ENCODE measurements around the gene ZBTB8A. TPM values are rescaled to one million over a fixed set of nuclear protein-coding genes. Genes with fewer than 3 reads are reported as not detected.

ZBTB8A gene
- total RNA-seq, 1 donor from 2014 or later: 10.1 TPM

DNA sequence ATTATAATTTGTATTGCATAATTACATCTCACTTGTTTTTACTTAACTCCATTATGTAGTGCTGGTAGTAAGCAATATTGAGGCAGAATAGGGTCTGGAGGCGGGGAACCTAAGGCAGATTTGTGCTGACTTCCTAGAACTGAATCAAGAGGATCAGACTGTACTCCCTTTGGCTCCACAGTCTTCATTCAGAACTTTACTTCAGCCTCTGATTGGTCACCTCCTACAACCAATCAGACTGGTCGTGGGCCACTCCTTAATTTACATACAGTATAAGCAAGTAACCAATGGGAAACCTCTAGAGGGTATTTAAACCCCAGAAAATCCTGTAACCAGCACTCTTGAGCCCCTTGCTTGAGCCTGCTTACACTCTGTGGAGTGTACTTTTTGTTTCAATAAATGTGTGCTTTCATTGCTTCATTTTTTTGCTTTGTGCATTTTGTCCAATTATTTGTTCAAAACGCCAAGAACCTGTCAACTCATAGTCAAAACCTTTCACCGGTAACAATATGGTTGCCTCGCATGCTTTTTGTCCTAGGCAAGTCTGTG is 79.5 kb downstream of the ZBTB8A start:
- no peak for DNase-seq (ENCODE audit: extremely low spot score in 2 of 2)
- TF ChIP-seq POLR2AphosphoS5 (IDR thresholded peaks at IDR 0.05; ENCODE audit: insufficient read depth in 1 of 2, low read depth in 1 of 2): no peak
- TF ChIP-seq POLR2A (IDR thresholded peaks at IDR 0.05): no peak
- TF ChIP-seq, protein P1, sequence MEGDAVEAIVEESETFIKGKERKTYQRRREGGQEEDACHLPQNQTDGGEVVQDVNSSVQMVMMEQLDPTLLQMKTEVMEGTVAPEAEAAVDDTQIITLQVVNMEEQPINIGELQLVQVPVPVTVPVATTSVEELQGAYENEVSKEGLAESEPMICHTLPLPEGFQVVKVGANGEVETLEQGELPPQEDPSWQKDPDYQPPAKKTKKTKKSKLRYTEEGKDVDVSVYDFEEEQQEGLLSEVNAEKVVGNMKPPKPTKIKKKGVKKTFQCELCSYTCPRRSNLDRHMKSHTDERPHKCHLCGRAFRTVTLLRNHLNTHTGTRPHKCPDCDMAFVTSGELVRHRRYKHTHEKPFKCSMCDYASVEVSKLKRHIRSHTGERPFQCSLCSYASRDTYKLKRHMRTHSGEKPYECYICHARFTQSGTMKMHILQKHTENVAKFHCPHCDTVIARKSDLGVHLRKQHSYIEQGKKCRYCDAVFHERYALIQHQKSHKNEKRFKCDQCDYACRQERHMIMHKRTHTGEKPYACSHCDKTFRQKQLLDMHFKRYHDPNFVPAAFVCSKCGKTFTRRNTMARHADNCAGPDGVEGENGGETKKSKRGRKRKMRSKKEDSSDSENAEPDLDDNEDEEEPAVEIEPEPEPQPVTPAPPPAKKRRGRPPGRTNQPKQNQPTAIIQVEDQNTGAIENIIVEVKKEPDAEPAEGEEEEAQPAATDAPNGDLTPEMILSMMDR (IDR thresholded peaks at IDR 0.05): no peak
- intact Hi-C loops (cut with DNase I): no loop called here
- no peaks in the 10 kb centered on the region for H3K27me3 ChIP-seq
- no peaks in the 10 kb centered on the region for H3K36me3 ChIP-seq
- no peaks in the 10 kb centered on the region for H3K9me3 ChIP-seq
- no peak overlapping the region for H3K4me3 ChIP-seq
- H3K4me1 ChIP-seq: no peaks in the 10 kb centered on the region
- no peak overlapping the region for H3K27ac ChIP-seq

DNA sequence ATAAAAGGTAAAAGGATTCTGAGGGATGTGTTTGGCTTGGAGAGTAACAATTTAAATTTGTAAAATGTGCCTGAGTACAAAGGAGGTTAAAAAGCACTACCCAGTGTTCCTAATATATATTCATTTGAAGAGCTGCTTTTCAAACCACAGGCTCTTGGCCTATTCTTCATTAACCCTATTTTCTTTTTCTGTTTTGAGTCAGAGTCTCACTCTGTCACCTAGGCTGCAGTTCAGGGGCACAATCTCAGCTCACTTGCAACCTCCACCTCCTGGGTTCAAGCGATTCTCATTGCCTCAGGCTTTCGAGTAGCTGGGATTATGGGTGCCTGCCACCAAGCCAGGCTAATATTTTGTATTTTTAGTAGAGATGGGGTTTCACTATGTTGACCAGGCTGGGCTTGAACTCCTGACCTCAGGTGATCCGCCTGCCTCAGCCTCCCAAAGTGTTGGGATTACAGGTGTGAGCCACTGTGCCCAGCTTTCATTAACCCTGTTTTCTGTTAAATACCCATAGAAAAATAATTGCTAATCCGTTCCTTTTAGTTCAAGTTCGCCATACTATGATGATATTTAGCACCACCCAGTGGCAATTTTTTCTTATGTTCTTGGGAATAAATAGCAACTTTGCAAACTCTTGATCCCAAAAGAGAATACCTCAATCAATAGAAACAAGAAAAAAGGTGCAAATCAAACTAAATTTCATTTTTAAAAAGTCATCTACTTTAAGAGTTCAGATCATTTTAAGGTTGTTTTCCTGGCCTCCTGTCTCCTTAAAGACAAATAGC is 80.7 kb downstream of the ZBTB8A start:
- H3K27me3 ChIP-seq: no peaks in the 10 kb centered on the region
- H3K36me3 ChIP-seq: no peaks in the 10 kb centered on the region
- no peak overlapping the region for H3K27ac ChIP-seq
- no peak for DNase-seq (ENCODE audit: extremely low spot score in 2 of 2)
- H3K9me3 ChIP-seq: no peaks in the 10 kb centered on the region
- intact Hi-C loops (cut with DNase I): no loop called here
- no peaks in the 10 kb centered on the region for H3K4me1 ChIP-seq
- H3K4me3 ChIP-seq: no peak overlapping the region
- TF ChIP-seq POLR2AphosphoS5 (IDR thresholded peaks at IDR 0.05; ENCODE audit: insufficient read depth in 1 of 2, low read depth in 1 of 2) (no peak), POLR2A (IDR thresholded peaks at IDR 0.05) (no peak)
- TF ChIP-seq, protein P1 (IDR thresholded peaks at IDR 0.05): no peak

DNA sequence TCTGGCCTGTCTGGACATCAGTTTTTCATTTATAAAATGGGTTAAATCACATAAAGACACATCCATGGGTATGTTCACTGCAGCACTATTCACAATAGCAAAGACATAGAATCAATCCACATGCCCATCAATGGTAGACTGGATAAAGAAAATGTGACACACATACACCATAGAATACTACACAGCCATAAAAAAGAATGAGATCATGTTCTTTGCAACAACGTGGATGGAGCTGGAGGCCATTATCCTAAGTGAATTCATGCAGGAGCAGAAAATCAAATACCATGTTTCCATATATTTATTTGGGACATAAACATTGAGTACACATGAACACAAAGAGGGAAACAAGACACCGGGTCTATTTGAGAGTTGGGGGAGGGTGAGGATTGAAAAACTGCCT is 83.0 kb downstream of the ZBTB8A start:
- no peaks in the 10 kb centered on the region for H3K4me1 ChIP-seq
- H3K4me3 ChIP-seq: no peak overlapping the region
- H3K36me3 ChIP-seq: peaks cover 0 to 3% of the 10 kb centered on the region in 2 donors
- DNase-seq (ENCODE audit: extremely low spot score in 2 of 2): no peak
- TF ChIP-seq POLR2AphosphoS5 (IDR thresholded peaks at IDR 0.05; ENCODE audit: insufficient read depth in 1 of 2, low read depth in 1 of 2) (no peak), POLR2A (IDR thresholded peaks at IDR 0.05) (no peak)
- TF ChIP-seq, protein P1 (IDR thresholded peaks at IDR 0.05): no peak
- no peaks in the 10 kb centered on the region for H3K27me3 ChIP-seq
- intact Hi-C loops (cut with DNase I): no loop called here
- no peak overlapping the region for H3K27ac ChIP-seq
- H3K9me3 ChIP-seq: no peaks in the 10 kb centered on the region

DNA sequence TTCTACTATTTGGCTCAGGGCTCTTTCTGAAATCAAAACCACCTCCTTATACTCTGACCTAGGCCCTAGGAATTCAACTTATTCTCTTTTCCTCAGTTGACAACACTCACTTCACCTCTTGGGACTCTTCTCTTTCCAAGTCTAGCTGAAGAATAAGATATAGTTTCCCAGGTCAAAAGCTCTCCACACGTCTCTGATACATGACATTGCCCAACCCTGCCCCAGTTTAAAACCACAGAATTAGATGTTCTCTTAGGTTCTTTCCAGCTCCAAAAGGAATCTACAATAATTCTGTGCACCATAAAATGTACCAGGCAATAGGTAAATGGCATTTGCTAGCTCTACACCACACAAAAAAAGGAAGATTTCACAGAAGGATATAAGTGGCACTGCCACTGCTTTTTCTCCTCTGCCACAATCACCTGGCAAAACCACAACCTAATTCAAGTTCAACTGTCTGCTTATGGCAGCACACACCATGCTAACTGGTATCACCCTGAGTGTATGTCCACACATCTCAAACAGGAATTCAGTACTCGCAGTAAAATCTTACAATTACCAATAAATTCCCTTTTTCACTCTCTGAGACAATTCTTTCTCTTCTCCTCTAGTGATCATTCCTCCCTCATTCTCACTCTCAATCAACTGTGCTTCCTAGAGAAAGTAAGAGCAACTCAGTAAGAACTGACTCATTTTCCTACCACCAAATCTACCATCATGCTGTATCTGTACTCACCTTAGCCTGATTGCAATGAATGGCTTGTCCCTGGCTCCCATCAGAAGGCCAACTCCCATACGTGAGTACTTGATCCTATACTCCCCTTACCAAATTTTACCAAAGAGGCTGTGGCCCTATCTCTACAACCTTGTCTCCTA is 83.8 kb downstream of the ZBTB8A start:
- Histone ChIP-seq H3K9me3 (no peaks in the 10 kb centered on the region), H3K36me3 (peaks cover 0 to 12% of the 10 kb centered on the region in 2 donors), H3K27me3 (no peaks in the 10 kb centered on the region), H3K4me3 (no peak overlapping the region), H3K4me1 (no peaks in the 10 kb centered on the region), H3K27ac (no peak overlapping the region)
- TF ChIP-seq POLR2AphosphoS5 (IDR thresholded peaks at IDR 0.05; ENCODE audit: insufficient read depth in 1 of 2, low read depth in 1 of 2) (no peak), POLR2A (IDR thresholded peaks at IDR 0.05) (no peak)
- TF ChIP-seq, protein P1 (IDR thresholded peaks at IDR 0.05): no peak
- no peak for DNase-seq (ENCODE audit: extremely low spot score in 2 of 2)
- intact Hi-C loops (cut with DNase I): no loop called here

All from vagina (tissue), 2 donors.